Activated naive CD4-positive, alpha-beta T cell treated with anti-CD3 and anti-CD28 coated beads, Interleukin-2, amount 50 U/mL, for 24 hours (primary cell): ENCODE results near the gene PTCD1.
A peak's percentile ranks its signal among the peaks of the same experiment; 100 is the strongest.

Experiments used
- H3K27ac Mint-ChIP-seq: one replicate; pipeline ENCODE4 v1.8.0; 2021; ENCODE audit warnings: mild to moderate bottlenecking, mixed read lengths
- H3K27me3 Mint-ChIP-seq: one replicate; pipeline ENCODE4 v1.8.0; 2021; ENCODE audit warnings: mixed read lengths
- H3K36me3 Mint-ChIP-seq: one replicate; pipeline ENCODE4 v1.8.0; 2021; ENCODE audit warnings: mixed read lengths
- H3K4me1 Mint-ChIP-seq: one replicate; pipeline ENCODE4 v1.8.0; 2021; ENCODE audit warnings: mixed read lengths
- H3K4me3 Mint-ChIP-seq: one replicate; pipeline ENCODE4 v1.8.0; 2021; ENCODE audit warnings: mild to moderate bottlenecking, mixed read lengths
- H3K9me3 Mint-ChIP-seq: one replicate; pipeline ENCODE4 v1.8.0; 2021; ENCODE audit warnings: mixed read lengths

Gene PTCD1

DNA sequence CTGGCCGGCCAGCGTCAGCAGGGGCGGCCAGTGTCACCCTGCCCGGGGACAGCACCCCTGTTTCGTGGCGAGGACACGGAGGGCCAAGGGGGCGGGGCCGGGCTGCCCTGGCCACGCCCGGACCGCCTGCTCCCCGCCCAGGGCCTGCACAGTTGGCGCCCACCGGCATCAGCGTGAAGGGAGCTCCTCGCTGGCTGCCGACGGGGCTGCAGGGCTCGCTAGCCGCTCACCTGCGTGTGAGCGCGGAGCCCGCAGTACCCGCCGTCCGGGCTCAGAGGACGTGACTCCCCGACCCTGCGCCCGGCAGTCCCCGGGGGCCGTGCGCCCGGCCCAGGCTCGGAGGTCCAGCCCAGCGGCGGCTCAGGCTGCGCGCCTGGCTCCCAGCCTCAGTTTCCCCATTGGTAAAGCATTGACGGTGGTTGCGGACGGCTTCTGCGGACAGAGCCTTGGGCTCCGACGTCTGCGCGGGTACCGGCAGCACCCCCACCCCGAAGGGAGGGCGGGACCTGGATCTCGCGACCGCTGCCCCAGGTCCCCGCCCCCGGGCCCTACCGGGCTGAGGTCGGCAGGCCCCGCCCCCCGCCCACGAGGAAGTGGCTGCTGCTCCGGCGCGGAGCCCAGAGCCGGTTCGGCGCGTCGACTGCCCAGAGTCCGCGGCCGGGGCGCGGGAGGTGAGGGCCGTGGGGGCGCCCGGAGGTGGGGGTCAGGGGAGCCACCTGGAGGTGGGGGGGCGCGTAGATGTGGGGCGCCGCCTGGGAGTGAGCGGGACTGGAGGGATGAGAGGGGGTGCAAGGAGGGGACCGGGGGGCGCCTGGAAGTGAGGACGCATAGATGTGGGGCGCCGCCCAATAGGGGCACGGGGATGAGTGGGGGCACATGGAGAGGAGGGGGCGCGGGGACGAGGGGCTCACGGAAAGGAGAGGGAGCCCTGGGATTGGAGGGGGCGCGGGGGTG lies 64.2 kb downstream of the PTCD1 start, which contains the start of gene ARPC1B:
Gene ARPC1B (plus strand): TSS at position 620 of the 954 bp plus-strand sequence. CDS start 10,985 bp downstream, outside the sequence.
- H3K4me1 Mint-ChIP-seq, result peaks cover 33% of the 10 kb centered on the region
- peaks cover 5% of the 10 kb centered on the region for H3K36me3 Mint-ChIP-seq
- no peaks in the 10 kb centered on the region for H3K27me3 Mint-ChIP-seq
- H3K9me3 Mint-ChIP-seq, result no peaks in the 10 kb centered on the region
- peak within 1 kb of the TSS; percentile 84 for H3K4me3 Mint-ChIP-seq
- H3K27ac Mint-ChIP-seq, result peak within 1 kb of the TSS; percentile 83

DNA sequence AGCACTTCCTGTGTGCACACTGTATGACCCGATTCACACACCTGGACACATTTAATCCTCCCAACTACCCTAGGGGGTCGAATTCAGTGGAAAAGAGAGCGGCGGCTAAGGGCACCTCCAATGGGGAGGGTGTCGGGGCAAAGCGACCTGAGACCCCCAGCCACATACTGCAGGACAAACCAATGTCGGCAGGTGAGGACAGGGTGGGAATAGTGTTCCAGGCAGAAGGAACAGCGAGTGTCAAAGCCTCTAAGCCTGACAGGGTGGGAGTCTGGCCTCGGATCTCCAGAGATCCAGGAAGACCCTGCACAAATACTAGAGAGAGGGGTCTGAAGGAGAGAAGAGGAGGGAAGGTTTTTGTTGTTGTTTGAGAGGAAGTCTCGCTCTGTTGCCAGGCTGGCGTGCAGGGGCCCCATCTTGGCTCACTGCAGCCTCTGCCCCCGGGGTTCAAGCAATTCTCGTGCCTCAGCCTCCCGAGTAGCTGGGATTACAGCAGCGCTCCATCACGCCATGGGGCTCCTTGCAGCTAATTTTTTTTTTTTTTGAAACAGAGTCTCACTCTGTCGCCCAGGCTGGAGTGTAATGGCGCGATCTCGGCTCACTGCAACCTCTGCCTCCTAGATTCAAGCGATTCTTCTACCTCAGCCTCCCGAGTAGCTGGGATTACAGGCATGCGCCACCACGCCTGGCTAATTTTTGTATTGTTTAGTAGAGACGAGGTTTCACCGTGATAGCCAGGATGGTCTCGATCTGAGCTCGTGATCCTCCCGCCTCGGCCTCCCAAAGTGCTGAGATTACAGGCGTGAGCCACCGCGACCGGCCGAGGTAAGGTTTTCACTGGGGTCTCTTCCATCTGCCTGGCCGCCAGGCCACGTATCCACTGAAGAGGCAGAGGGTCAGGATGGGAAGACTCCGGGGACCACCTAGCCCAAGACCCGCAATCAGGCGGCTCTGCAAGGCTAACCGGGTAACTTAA lies 65.2 kb downstream of the PTCD1 start:
- H3K4me1 Mint-ChIP-seq, result peaks cover 27% of the 10 kb centered on the region
- H3K36me3 Mint-ChIP-seq, result peaks cover 2% of the 10 kb centered on the region
- no peaks in the 10 kb centered on the region for H3K27me3 Mint-ChIP-seq
- peak overlapping the region; percentile 84 for H3K4me3 Mint-ChIP-seq
- H3K27ac Mint-ChIP-seq, result peak overlapping the region; percentile 83
- no peaks in the 10 kb centered on the region for H3K9me3 Mint-ChIP-seq

DNA sequence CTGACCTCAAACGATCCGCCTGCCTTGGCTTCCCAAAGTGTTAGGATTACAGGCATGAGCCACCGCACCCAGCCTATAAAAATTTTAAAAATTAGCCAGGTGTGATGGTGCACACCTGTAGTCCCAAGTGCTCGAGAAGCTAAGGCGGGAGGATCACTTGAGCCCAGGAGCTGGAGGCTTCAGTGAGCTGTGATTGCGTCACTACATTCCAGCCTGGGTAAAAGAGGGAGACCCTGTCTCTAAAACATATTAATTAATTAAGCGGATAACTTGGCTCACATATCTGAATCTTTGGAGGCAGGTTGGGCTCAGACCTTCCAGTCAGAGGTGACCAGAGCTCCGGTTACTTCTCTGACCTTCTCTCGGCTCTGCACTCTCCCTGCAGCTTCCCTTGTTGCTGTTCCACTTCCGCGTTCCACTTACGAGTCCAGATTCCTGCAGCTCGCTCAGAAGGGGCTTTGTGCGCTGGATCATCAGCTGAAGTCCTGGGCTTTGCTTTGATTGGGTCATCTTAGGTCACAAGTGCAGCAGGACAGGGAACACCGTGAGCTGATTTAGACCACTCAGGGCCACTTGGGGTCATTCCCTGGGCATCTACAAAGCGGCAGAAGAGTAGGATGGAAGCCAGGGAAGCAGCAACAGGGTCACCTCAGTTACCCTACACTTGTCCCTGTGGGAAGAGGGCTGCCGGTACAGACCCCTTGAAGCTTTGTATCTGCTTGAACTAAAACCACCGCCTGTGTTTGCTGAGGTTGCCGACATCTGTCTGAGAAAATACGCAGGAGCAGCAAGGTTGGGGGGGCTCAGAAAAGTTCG lies 66.1 kb downstream of the PTCD1 start:
- Mint-ChIP-seq H3K4me3 (peak overlapping the region; percentile 76), H3K4me1 (peaks cover 21% of the 10 kb centered on the region)

DNA sequence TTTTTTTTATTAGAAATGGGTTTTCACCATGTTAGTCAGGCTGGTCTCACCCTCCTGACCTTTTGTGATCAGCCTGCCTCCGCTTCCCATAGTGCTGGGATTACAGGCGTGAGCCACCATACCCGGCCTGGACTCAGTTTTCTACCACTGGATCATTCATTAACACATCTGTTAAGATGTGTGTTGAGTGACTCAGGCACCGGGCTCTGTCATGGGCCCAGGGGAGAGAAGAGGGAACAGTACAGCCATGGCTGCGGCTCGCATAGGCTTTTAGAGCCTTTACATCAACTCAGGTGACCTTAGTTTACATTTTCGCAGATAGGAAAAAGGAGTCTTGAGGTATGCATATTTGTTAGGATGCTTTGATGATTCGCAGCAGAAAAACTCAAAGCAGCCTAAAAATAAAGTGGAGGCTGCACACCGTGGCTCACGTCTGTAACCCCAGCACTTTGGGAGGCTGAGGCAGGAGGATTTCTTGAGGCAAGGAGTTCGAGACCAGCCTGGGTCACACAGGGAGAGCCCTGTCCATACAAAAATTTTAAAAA lies 67.2 kb downstream of the PTCD1 start:
- no peak overlapping the region for H3K27ac Mint-ChIP-seq
- no peaks in the 10 kb centered on the region for H3K9me3 Mint-ChIP-seq
- H3K4me1 Mint-ChIP-seq, result peaks cover 13% of the 10 kb centered on the region
- H3K4me3 Mint-ChIP-seq, result no peak overlapping the region
- H3K36me3 Mint-ChIP-seq, result no peaks in the 10 kb centered on the region
- H3K27me3 Mint-ChIP-seq, result no peaks in the 10 kb centered on the region

More for the DNA sequence above, 66.1 kb downstream of the PTCD1 start:
- peak overlapping the region; percentile 38 for H3K27ac Mint-ChIP-seq
- no peaks in the 10 kb centered on the region for H3K36me3 Mint-ChIP-seq
- no peaks in the 10 kb centered on the region for H3K27me3 Mint-ChIP-seq
- H3K9me3 Mint-ChIP-seq, result no peaks in the 10 kb centered on the region

DNA sequence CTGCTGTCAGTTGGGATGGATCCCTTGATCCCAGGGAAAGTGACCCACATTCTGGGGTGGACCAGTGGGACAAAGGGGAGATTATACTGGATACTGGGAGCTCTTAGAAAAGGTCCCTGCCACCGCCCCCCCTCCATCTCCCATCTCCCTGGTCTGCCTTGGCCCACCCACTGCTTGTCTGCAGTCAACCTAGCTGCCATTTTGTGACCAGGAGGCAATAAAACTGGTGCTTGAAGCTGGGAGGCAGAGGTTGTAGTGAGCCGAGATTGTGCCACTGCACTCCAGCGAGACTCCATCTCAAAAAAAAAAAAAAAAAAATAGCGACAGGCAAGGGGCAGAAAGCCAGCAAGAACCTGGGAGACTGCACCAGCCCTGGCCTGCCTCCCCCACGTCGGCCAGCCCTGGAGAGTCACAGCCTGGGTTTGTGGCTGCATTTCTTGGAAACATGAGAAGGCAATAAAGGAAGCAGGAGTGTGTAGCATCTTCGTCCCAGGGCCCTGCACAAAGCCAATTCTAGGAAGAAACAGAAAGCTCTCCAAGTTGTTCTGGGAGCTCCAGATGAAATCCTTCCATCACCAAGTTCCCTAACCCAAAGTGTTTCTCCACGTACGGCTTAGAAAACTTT lies 68.7 kb downstream of the PTCD1 start:
- Mint-ChIP-seq H3K27me3 (no peaks in the 10 kb centered on the region), H3K4me1 (peaks cover 8% of the 10 kb centered on the region), H3K9me3 (no peaks in the 10 kb centered on the region), H3K36me3 (peaks cover 1% of the 10 kb centered on the region), H3K4me3 (no peak overlapping the region), H3K27ac (no peak overlapping the region)

DNA sequence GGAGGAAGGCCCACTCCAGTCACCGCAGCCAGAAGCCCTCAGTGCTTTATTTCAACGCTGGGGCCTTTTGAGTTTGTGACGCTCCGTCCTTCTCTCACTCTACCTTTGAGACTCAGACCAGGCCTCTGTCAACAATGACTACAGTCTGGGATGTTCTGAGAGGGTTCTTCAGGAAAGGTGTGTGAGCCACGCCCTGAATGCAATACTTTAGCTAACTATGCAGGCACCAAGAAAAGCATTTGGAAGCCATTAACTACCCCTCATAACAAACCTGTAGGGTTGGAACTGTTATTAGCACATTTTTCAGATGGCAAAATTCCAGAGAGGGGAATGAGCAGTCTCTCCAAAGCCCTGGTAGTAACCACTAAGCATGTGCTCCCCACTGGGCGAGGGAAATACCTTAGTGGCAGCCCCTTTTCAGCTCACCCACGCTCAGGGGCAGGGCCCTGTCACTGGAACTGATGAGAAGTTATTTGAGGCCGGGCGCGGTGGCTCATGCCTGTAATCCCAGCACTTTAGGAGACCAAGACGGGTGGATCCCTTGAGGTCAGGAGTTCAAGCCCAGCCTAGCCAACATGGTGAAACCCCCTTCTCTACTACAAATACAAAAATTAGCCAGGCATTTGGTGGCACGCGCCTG lies 69.7 kb downstream of the PTCD1 start:
- no peak overlapping the region for H3K27ac Mint-ChIP-seq
- H3K36me3 Mint-ChIP-seq, result peaks cover 1% of the 10 kb centered on the region

More for the DNA sequence above, 69.7 kb downstream of the PTCD1 start:
- Mint-ChIP-seq H3K27me3 (no peaks in the 10 kb centered on the region), H3K4me1 (peaks cover 8% of the 10 kb centered on the region), H3K9me3 (no peaks in the 10 kb centered on the region), H3K4me3 (no peak overlapping the region)
